ENCODE measurements around the gene NOS1. TPM values are rescaled to one million over a fixed set of nuclear protein-coding genes. Genes with fewer than 3 reads are reported as not detected.

Gene NOS1
- total and polyA plus RNA-seq, 2 of the 8 experiments (the other 6 are each of a cell fraction or from before 2014, with no cell fraction given), result 1.5 to 2.0 TPM

DNA sequence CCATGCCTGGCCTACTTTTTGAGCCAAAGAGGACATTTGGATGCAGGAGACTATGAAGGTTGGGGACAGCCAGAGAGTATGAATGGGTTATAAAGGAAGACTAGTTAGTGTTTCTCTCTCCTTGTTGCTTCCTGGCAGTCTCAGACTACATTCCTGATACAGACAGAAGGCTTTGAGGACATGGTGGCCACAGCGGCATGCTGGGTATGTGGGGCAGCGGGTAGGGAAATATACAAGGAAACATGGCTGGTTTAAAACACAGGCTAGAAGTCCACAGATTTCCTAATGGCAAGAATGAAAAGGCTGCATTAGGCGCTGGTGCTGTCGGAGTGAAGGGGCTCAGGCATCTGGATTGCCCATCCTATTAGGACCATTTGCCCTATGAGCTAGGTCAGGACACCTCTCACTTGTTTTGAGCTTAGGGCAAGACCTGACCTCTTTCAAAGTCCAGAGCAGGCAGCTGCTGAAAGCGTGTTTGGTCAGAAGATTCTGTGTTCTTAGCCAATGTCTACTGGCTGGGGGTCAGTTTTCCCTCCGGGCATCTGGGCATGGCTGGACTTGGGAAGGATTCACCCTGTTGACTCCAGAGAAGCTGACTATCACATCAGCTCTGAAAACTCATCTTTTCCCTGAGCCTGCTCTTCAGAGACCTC is 151.0 kb downstream of the NOS1 start:
- Histone ChIP-seq H4K8ac (ENCODE audit: extremely low read depth, insufficient read depth, low read length) (no peak overlapping the region), H2AFZ (ENCODE audit: low read length) (no peak overlapping the region), H3K4me3 (ENCODE audit: extremely low read depth in 1 of 4, insufficient read depth in 2 of 4, low read depth in 3 of 4, low read length in 4 of 4) (no peak overlapping the region), H2BK15ac (ENCODE audit: low read length) (no peak overlapping the region), H3K4me1 (replicated peaks in 1 of 4; ENCODE audit: control insufficient read depth in 3 of 4, insufficient read depth in 4 of 4, low read length in 3 of 4) (peaks cover 1 to 6% (median 4%) of the 10 kb centered on the region in 4 experiments; a peak in 4 of 7 replicates), H3K56ac (replicated peaks; ENCODE audit: insufficient read length, low read depth, low read length) (no peak overlapping the region), H2BK120ac (replicated peaks; ENCODE audit: low read depth, low read length) (no peak overlapping the region), H3K27me3 (replicated peaks in 1 of 4; ENCODE audit: control insufficient read depth in 3 of 4, extremely low read depth in 1 of 4, insufficient read depth in 3 of 4, low read length in 3 of 4) (no peaks in the 10 kb centered on the region; a peak in 1 of 7 replicates), H3K23ac (ENCODE audit: insufficient read length) (no peak overlapping the region), H3K4ac (replicated peaks; ENCODE audit: insufficient read length, low read depth, low read length) (no peak overlapping the region), H4K20me1 (replicated peaks in 1 of 2; ENCODE audit: control insufficient read depth in 1 of 2, insufficient read depth in 2 of 2, low read length in 2 of 2) (no peaks in the 10 kb centered on the region), H3K27ac (ENCODE audit: low read depth, low read length) (no peak overlapping the region), H3K9ac (replicated peaks in 1 of 4; ENCODE audit: extremely low read depth in 1 of 4, low read depth in 3 of 4, low read length in 3 of 4) (no peak overlapping the region), H2BK5ac (ENCODE audit: low read depth, low read length) (no peak overlapping the region), H3K9me3 (ENCODE audit: insufficient read depth in 2 of 2, low read depth in 1 of 2, low read length in 1 of 2) (no peaks in the 10 kb centered on the region), H2BK20ac (ENCODE audit: low read length) (no peak overlapping the region), H2BK12ac (ENCODE audit: low read depth, low read length) (no peak overlapping the region), H3K79me2 (ENCODE audit: control insufficient read depth in 1 of 2, insufficient read depth in 2 of 2, low read length in 2 of 2) (no peaks in the 10 kb centered on the region), H3K79me1 (ENCODE audit: low read depth, low read length) (no peaks in the 10 kb centered on the region), H3K18ac (ENCODE audit: extremely low read depth, low read length) (no peak overlapping the region), H2AK5ac (ENCODE audit: low read depth, low read length) (no peak overlapping the region), H3K23me2 (ENCODE audit: low read depth, low read length) (no peaks in the 10 kb centered on the region; the same call in 1 of the 2 replicates), H4K5ac (ENCODE audit: insufficient read length, low read depth, low read length) (no peak overlapping the region), H3K4me2 (ENCODE audit: insufficient read depth in 1 of 2, low read depth in 2 of 2, low read length in 2 of 2) (no peak overlapping the region), H4K91ac (replicated peaks; ENCODE audit: insufficient read length, low read length) (no peak overlapping the region), H3K14ac (ENCODE audit: insufficient read length) (no peak overlapping the region), H3K36me3 (ENCODE audit: control insufficient read depth in 2 of 4, insufficient read depth in 4 of 4, low read length in 3 of 4) (no peaks in the 10 kb centered on the region)
- 92% methylated on average over 6 of the region's 6 CpGs; no CpG with 5 or more reads in 1 of the 2 experiments for WGBS, 2 experiments (ENCODE audit: extremely low coverage in 1 of 2, insufficient coverage in 1 of 2, insufficient read length in 1 of 2, insufficient replicate concordance in 2 of 2, low coverage in 1 of 2, low lambda C conversion rate in 2 of 2, missing lambda C conversion rate in 1 of 2)
- ChIA-PET POLR2A (ENCODE audit: partially characterized antibody) (interaction anchor here (1.2 kb wide), 1 partner anchor 10 kb away, joined by 3 read pairs; no protein-coding TSS in a partner anchor), CTCF (ENCODE audit: partially characterized antibody) (interaction anchor here (0.7 to 6.8 kb wide), 18 partner anchors 11 to 646 kb away, joined by 3 to 65 read pairs (median 4); partner anchors contain the start of gene NOS1)
- DNase-seq (ENCODE audit: low read depth in 1 of 2, low spot score in 2 of 2), result no peak
- FAIRE-seq, result no peak
- TF ChIP-seq, protein P1, sequence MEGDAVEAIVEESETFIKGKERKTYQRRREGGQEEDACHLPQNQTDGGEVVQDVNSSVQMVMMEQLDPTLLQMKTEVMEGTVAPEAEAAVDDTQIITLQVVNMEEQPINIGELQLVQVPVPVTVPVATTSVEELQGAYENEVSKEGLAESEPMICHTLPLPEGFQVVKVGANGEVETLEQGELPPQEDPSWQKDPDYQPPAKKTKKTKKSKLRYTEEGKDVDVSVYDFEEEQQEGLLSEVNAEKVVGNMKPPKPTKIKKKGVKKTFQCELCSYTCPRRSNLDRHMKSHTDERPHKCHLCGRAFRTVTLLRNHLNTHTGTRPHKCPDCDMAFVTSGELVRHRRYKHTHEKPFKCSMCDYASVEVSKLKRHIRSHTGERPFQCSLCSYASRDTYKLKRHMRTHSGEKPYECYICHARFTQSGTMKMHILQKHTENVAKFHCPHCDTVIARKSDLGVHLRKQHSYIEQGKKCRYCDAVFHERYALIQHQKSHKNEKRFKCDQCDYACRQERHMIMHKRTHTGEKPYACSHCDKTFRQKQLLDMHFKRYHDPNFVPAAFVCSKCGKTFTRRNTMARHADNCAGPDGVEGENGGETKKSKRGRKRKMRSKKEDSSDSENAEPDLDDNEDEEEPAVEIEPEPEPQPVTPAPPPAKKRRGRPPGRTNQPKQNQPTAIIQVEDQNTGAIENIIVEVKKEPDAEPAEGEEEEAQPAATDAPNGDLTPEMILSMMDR (IDR thresholded peaks at IDR 0.05; ENCODE audit: control extremely low read depth in 1 of 3, insufficient read depth in 1 of 3, low read depth in 1 of 3, low read length in 3 of 3), result no peak
- TF ChIP-seq RXRA (IDR thresholded peaks at IDR 0.05; ENCODE audit: insufficient read depth, low read depth, low read length), result no peak

Measured in H1 (cell line).